ENCODE results near the gene EXOC4.
A peak's percentile ranks its signal among the peaks of the same experiment; 100 is the strongest.
"Not testable (repeated sequence)": the region's sequence is repeated elsewhere in the genome, so short reads cannot be mapped to it uniquely, and the experiment has no call there.

EXOC4 gene

DNA sequence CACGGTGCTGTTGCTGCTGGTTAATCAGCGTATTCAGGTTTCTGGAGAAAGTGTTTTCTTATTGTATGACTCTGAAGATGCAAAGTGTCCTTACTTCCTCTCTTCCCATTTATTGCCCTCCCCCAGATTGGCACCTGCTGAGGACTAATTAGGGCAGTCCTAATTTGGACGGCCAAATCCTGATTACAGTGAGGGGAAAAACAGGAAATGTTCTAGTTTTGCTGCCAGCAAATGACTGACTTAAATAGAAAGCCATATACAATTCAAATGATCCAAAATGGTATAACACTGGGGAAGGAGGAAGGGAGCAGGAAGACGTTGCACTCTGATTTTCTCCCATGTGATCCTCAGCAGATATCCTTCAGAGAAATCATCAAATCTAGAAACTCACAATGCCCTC lies 651.9 kb downstream of the EXOC4 start:
- DNase-seq, result no peak

DNA sequence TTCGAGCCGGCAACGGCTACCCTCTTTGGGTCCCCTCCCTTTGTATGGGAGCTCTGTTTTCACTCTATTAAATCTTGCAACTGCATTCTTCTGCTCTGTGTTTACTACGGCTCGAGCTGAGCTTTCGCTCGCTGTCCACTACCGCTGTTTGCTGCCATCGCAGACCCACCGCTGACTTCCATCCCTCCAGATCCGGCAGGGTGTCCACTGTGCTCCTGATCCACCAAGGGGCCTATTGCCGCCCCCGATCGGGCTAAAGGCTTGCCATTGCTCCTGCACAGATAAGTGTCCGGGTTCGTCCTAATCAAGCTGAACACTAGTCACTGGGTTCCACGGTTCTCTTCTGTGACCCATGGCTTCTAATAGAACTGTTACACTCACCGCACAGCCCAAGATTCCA lies 653.7 kb downstream of the EXOC4 start:
- DNase-seq, result not testable (repeated sequence)

DNA sequence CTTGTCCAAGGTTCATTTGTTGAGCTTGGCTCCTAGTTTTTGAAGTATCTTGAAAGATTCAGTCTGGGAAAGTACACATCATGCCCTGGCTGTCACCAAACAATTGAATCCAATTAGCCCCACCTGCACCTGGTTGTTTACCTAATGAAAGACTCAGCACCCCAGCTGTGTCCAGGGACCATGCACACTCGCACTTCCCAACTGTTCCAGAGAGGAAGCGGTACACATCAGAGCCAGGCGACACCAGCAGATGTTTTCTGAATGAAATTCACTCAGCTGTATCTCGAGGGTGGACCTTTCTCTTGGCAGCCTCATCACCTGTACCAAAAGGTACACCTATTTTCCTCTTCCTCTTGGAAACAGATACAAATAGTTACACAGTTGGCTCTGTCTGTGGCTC lies 657.9 kb downstream of the EXOC4 start:
- no peak for DNase-seq

DNA sequence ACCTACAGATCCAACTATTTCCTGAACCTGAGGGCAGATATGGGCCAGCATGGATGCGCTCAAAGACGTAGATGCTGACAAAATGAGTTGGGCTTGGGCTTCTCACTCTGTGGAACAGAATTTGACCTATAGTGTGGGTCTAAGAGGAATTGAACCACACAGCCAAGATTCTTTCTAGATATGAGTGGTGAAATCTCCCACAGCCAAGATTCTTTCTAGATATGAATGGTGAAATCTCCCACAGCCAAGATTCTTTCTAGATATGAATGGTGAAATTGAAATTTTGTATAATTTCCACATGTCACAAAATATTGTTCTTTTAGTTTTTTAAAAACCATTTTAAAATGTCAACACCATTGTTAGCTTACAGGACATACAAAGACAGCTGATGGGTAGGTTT lies 658.8 kb downstream of the EXOC4 start:
- DNase-seq, result no peak

DNA sequence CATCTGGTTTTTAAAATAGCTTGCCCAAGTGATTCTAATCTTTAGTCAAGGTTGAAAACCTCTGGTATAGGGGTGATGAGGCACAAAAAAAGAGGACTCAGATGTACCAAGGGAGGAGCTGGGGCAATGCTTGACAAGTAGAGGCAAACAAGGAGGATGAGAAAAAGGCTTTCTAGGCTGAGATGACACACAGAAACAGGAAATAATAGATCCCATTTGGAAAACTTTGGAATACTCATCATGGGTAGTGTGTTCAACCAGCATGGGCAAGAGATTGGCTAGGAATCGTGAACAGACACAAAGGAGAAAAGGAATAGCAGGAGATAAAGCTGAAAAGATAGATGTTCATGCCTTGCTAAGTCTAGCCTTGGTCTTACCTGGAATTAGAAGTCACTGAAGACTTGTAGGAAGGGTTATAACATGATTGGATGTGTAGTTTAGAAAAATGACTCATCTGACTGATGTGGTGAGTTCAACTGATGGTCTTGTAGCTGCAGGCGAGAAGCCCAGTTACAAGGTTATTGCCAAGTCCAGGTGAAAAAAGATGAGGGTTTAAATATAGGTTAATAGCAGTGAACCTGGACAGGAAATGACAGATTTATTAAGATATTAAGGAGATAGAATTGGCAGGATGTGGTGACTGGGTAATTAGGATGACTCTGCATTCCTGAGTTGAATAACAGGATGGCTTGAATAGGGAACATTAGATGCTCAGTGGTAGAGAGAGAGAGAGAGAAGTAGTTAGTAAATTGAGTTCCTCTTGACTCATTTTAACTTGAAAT lies 660.2 kb downstream of the EXOC4 start:
- DNase-seq, result no peak

DNA sequence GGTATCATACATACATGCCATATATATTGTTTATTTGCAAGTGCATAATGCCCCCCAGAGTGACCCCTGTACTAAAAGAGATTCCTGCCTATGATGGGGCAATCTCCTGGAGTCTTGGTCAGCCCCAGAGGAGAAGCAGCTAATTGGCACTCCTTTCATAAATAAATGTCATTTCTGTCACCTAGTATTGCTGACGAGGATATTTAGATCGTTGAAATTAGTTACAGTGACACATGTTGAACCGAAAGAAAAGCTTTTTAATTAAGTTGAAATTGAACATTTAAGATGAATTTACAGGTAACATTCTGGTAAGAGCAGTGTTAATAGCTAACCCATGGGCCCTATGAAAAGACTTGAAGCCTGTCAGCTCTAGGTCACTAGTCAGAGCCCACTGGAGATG lies 663.7 kb downstream of the EXOC4 start:
- no peak for DNase-seq

DNA sequence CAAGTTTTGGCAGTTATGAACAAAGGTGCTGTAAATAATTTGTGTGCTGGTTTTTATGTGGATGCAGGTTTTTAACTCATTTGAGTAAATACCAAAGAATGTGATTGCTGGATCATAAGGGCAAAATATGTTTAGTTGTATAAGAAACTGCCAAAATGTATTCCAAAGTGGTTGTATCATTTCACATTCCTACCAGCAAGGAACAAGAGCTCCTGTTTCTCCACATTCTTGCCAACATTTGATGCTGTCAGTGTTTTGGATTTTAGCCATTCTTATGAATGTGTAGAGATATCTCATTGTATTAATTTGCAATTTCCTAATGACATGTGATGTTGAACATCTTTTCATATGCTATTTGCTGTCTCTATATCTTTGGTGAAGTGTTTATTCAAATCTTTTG lies 666.9 kb downstream of the EXOC4 start:
- no peak for DNase-seq

DNA sequence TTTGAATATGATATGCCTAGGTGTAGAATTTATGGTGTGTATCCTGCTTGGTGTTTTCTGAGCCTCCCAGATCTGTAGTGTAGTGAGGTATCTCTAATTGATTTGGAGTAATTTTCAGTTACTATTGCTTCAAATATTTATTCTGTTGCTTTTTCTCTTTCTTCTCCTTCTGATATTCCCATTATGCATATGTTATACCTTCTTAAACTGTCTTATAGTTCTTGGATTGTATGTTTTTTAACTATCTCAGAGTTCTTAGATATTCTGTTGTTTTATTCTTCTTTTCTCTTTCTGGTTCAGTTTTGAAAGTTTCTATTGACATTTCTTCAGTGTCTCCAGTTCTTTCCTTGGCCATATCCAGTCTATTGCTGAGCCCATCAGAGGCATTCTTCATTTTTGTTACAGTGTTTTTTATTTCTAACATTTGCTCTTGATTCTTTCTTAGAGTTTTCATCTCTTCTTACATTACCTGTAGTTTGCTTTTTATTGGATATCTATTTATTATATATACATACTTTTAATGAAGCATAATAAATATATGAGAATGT lies 668.8 kb downstream of the EXOC4 start:
- no peak for DNase-seq

DNA sequence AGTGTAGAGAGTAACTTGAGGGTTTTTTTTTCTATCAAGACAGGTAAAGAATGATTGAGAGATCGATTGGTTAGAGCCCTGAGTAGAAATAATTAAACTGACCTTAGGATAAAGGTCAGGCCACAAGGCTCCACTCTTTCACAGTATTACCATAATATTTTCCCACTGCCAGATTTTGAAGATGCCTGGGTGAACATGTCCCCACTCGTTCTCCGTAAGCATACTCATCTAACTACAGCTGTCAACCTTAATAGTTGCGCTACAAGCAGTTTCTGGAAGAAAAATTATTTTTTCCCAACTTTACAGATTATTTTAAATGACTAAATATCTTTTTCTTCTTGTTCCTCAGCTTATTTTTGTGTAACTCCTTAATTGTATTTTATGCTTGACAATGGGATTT lies 671.1 kb downstream of the EXOC4 start:
- no peak for DNase-seq

DNA sequence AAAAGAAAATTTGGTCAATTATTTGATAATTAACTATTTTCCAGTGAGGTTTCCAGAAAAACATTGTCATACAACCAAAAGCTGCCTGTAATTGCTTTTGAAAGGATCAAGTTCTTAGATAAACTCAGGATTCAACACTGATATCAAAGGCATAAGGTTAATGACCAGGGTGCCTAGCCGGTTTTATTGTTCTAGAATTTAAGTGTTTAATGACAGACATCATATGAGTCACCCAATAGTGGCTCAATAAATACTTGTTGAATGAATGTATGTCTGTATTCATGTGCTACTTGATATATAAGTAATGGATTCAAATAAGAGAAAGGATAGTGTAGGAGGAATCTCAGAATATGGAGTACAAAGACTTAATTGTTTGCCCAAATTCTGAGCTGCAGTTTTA lies 678.2 kb downstream of the EXOC4 start:
- DNase-seq, result no peak

DNA sequence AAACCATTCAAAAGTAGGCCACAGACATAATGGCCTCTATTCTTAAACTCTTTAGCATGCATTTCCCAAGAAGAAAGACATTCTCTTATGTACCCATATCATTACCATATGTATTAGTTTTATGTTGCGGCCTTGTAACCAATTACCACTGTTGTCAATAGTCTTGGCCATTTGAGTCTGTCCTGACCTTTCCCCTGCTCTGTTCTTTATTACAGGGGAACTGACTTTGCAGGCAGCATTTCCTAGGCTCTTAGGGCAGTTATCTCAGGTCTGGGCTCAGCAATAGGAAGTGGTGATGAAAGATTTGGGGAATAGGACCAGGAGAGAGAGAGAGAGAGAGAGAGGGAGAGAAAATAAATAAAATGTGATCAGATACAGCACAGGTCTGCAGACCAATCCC lies 679.7 kb downstream of the EXOC4 start:
- DNase-seq, result no peak

DNA sequence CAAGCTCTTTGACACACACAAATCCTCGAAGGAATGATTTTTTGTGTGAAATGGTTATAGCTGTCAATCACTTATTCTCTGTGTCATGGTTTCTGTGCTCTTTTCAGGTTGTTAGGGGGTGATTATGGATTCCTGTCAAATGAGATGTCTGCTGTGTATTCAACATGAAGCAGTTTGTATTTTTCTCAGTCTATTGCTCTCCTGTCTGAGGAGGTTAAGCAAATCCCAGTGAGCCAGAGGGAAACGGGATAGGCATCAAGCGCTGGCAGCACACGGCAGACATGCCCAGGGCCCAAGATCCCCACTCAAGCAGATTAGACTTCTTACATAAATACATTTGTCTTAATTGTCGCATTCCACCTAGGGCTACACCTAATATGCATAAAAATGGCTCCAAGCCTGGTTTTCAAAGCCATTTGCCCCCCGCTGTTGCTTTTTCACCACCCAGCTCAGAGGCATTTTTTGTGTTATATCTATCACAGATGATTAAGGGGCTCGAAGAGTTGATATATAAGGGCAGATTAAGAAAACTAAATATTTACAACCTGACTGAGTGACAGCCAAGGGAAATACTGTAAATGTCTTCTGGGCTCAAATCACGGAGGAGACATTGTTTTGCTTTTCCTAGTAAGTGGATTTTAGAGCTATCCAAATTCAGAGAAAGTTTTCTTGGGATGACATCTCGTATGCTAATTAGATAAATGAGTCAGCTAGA lies 681.5 kb downstream of the EXOC4 start:
- no peak for DNase-seq

DNA sequence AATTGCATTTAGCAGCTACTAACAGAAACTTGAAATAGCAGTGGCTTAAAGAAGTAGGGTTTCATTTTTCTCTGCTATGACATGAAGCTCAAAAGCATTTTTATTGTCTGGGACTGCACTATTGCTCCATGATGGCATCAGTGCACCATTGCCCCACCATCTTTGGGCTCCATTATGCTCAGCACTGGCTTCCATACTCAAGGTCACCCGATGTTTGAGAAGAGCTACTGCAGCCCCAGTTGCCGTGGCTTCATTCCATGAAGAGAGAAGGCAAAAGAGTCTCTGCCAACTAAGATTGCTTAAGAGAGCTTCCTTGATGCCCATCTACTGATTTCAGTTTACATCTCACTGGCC lies 682.1 kb downstream of the EXOC4 start:
- DNase-seq, result no peak

DNA sequence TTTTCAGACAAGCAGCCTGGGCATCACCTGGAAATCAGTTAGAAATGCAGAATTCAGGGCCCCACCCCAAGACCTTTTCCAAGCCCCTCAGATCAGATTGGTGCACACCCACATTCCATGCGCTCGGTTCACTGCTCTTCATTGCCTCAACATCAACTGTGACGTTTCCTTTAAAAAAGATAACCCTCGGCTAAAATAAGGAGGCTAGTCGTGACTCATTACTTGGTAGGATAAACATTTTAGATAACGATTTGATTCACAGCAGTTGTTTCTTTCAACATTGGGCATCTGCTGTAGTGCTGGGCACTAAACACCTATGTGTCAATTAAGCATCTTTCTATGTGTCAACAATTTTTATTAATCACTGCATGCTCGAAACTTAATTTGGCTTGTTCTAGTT lies 683.2 kb downstream of the EXOC4 start:
- DNase-seq, result no peak

DNA sequence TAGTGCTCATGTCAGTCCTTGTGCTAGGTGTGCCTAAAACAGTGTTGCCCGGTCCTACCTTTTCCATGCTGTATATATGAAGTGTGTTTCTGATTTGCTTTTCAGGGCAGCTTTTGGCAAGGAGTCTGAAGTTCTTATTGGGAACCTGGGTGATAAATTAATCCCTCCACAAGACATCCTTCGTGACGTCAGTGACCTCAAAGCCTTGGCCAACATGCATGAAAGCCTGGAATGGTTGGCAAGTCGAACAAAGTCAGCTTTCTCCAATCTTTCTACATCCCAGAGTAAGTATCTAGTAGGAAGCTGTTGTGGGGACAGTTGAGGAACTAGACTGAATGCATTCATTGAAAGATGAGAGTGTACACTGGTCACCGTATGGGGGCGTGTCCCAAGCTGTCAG lies 684.9 kb downstream of the EXOC4 start:
- DNase-seq, result no peak

DNA sequence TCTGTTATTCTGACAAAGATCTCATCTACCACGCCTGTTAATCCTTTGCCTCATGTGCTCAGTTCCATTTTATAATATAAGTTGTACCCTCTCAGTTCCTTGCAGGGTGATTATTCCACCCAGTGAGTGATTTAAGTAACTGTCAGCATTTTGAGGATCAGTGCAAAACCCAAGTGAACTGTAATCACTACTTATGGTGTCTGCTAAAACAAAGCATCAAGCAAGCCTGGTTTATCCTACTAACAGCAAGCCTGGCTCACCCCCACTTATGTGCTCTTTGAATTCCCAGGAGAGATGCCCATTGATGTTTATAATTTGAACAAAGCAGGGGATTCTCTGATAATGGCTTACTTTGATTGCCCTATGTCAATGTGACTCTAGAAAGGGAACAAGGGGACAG lies 687.5 kb downstream of the EXOC4 start:
- DNase-seq, result no peak

DNA sequence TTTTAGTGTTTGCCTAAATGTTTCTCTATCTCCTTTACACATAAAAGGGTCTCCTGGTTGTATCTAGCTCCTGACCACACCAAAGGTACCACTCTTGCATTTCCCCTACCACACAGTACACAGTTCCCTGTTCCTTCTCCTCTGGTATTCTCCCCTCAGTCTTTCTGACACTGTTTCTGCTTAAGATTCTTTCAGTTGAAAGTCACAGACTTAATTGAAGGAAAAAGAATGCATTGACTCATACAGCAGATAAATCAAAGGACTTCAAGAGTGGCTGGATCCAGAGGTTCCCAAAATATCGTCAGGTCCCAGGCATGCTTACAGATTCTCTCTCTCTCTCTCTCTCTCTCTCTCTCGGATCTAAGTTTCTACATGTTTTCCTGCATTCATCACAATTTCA lies 688.6 kb downstream of the EXOC4 start:
- DNase-seq, result no peak

DNA sequence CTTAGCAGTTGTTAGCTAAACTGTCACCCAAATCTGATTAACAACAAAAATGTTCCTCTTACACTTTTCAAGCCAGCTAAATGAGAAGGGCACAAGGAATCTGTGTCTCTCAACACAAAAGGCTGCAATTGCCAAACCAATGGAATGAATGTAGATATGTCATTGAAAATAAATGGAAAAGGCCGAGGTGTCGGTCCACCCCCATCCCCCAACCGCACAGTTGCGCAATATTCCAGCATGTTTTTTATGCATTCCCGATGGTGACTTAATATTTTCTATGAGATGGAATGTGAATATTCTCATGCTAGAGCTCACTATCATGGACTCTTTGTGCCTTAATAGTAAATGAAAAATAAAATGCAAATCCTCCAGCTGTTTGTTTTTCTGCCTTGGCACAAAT lies 692.6 kb downstream of the EXOC4 start:
- DNase-seq, result no peak

DNA sequence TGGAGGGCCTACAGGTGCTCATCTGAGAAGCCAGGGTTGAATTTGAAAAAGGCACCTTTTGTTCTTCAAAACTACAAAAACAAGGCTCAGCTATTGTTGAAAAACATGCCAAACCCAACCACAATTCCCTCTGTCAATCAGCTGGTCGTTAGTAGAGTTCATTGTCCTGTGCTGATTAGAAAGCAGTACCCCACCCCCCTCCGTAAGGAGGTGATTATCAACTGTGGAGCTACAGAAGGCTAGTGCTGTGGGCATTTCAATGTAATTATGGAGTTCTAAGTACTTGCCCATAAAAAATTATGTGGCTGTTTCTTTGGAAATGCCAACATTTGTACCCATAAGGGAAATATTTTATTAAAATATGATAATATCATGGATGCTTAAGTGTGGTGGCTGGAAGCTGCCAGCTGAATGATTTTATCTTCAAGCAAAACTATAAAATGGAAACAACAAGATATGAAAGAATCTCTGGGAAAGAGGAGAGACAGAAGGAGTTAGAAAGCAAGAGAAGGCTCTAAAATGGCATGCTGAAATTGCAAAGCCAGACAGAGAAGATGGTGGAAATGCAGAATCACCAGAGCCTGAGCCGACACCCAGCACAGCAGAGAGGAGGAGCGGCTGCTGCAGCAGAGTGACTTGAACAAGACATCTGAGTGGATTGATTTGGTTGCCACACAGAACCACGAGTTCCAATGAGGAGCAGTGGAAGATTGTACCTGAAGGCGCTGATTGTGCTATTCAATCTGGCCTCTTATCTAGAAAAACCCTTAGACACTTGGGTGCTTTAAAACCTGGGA lies 694.8 kb downstream of the EXOC4 start:
- DNase-seq, result no peak

DNA sequence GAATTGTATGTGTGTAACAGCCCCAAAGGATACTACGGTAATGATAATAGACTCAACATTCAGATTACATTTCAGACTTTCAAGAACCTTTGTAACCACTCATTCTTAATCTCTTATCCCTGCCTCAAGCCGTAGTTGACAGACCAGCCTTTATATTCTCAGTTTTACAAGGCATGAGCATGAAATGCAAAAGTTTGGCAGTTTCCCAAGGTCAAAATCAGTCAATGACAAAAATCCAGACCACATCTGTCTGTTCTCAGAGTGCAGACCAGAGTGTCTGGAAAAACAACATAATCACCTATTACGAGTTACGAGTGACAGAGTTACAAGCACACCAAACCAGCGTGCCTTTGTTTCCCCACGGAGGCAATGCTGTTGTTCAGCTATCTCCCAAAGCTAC lies 695.7 kb downstream of the EXOC4 start:
- DNase-seq, result no peak

DNA sequence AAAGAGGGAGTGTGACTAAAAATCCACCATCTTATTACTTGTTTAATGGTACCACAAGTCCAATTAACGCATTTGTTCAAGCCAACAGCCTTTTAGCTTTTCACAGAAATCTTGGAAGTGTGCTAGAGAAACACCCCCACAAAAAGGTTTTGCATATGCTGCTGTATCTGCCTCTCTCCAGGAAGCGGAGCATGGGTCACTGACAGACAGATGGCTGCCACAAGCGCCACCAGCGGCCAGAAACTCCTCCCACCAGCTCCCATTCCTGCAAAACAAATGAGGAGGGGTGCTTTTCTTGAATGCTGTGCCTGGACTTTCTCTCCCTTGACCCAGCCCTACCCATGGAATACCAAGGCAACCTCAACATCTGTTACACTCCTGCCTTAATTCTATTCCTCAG lies 698.0 kb downstream of the EXOC4 start:
- peak; percentile 15 for DNase-seq

DNA sequence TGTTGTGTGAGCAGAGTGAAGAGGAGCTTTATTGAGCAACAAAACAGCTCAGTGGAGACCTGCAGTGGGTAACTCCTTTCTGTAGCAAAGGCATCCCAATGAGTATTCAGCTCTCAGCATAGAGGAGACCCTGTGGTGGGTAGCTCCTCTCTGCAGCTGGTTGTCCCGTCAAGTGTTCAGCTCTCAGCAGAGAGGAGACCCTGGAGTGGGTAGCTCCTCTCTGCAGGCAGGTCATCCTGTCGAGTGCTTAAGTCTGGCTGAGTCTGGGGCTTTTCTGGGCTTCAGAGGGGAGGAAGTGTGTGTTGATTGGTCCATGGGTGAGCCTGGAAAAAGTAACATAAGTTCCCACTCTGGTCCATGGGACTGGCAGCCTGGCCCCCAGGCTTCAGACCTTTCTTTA lies 702.3 kb downstream of the EXOC4 start:
- DNase-seq, result no peak

DNA sequence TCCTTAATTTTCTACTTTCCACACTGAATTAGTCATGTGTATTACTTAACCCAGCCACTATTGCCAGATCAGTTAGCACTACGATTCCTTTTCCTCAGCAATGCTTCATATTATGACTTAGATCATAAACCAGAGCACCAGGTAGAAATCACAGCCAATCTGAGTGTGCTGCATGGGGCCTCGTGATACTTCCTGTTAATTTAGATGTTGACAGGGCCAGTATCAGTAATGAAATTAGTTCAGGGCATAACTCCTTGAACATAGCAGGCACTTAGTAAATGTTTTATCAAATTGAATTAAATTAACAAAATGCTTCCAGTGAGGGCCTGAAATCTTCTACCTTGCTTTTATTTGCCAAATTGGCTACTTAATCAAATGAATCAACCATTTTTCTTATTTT lies 705.0 kb downstream of the EXOC4 start:
- DNase-seq, result no peak

DNA sequence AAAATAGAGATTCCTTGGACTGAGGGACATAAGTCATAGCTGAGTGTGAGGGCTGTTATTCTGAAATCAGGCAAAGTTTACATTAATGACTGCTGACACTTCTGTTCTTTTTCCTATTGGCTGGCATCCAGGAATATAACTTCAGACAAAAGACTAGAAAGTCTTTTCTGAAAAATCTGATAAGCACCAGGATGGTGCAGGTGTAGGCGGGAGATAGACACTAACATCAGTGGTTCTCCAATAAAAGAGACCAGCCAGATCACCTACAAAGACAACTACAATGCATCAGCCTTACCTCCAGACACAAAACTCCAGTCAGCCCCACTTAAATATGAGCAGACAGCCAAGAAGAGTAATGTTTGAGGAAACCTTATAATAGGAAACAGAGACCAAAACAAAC lies 705.9 kb downstream of the EXOC4 start:
- no peak for DNase-seq

Data from NCI-H524 treated with DMSO at 0.1 percent for 48 hours (cell line).